ENCODE results near the gene PAPPA2.

Gene PAPPA2

DNA sequence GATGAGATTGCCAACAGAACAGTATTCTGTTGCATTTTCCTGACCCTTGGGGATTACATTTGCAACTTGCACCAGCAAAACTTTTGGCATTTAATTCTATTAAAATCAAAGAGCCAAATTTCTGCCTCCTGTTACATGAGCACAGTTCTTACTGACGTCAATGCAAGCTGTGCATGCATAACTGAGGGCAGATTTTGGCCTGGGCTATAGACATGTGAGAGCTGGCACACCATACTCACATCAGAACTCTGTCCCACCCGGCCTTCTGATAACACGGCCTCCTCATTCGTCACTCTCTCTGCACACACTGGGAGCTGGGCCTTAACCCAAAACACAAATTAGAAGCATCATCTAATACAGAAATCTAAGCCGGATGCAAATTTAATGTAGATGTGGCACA lies 31.5 kb downstream of the PAPPA2 start:
- DNase-seq (ENCODE audit: low spot score) = no peak

DNA sequence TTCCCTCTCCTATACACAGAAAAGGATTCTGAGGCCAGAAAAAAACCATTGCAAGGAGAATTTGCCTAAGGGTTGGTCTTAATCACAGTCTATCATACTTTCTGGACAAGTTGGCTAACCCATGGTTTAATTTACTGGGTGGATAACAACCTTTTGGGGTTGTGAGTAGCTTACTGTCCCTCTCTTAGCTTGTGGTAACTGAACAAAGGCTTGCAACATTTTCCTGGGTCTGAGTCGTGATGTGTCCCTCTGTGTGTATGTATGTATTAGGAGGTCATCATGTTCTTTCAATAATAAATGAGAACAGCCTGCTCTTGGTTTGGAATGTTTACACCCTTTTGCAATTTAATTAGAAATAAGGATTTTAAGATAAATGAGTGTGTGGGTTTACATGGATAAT lies 36.7 kb downstream of the PAPPA2 start:
- no peak for DNase-seq (ENCODE audit: low spot score)

DNA sequence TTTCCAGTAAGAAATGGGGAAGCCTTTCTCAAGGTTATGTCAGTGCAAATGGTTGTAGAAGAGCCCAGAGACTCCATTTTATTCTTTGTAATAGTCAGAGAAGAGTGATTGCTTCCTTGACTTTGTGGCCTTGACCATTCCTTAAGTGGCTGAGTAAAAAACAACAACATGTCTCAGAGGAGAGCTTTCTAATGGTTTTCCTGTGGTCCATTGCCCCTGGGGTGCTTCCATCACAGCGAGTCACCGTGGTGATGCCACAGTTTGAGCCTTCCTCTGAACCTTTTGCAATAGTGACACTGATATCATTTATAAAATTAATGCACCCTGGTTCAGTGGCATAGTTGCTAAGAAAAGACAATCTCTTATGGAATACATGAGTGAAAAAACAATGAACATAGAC lies 38.6 kb downstream of the PAPPA2 start:
- no peak for DNase-seq (ENCODE audit: low spot score)

DNA sequence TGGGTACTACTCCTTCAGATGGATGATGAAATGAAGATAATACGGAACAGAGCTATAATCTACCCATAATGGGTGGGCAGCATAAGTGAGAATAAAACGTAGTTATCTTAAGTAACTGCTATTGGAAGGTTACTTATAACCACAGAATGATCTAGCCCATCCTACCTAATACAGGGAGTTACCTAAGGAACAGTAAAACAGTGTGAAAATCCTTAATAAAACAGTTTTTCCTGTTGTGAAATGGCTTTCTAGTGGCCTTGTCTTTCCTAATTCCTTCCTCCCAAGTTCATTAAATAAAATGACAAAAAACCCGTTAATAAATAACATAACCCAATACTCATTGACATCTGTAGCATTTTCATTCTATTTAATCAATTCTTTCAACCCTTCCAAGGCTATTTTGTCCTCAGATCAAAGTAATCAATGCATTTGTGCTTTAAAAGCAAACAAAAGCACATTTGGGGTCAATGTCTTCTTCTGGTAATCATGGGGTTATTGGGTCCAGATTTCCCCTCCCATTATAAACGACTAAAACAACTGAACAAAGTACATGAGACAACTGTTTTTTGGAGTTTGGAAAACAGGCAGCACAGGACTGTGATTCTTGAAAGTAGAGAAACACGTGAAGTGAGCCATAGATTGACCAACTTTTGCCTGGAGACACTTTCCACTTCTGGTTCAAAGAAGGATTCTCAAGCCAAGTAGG lies 42.0 kb downstream of the PAPPA2 start:
- no peak for DNase-seq (ENCODE audit: low spot score)

DNA sequence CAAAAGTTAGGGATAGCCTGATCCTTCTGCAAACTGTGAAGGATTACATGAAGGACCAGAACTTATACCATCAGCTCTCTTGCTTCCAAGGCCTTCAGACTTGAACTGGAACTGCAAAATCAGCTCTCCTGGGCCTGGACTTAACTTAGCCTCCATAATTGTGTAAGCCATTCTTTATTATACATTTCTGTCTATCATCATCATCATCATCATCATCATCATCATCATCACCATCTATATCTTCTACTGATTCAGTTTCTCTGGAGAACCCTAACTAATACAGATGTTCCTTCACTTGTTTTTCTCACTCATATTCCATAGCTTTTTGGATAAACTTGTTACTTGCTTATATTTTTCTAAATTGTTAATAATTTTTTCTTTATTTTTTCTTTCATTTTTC lies 50.0 kb downstream of the PAPPA2 start:
- no peak for DNase-seq (ENCODE audit: low spot score)

DNA sequence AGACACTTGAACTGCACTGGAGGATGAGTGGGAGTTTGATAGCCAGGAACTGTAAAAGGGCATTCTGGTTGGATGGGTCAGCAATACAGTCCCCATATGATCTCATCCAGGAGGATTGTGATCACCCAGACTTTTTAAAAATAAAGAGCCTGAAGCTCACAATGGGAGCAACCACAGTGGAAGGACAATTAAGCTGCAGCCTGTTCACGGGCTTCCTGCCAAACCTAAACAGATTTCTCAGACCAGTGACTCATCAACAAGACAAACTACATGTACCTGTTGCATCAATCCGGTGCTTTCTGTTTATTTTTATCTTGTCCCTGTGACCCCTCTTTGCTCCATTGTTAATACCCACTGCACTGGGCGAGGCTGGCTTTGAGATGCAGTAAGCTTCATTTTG lies 52.3 kb downstream of the PAPPA2 start:
- no peak for DNase-seq (ENCODE audit: low spot score)

DNA sequence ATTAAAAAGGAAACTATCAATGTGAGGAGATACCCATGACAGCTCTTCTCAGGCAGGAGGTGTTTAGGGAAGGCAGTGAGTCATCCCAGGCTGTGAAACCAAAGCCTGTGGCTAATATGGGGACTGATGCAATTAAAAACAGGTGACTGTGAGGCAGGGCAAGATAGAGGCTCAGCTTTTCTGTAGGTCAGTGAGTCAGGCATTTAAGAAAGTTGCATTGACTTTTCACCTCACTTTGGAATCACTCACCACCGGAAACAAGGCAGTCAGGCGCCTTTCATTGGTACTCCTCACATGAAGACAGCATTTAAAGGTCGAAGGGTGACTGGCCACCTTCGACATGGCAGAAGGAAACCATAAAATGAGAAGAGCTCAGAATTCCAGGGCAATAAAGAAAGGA lies 54.5 kb downstream of the PAPPA2 start:
- DNase-seq (ENCODE audit: low spot score) = no peak

DNA sequence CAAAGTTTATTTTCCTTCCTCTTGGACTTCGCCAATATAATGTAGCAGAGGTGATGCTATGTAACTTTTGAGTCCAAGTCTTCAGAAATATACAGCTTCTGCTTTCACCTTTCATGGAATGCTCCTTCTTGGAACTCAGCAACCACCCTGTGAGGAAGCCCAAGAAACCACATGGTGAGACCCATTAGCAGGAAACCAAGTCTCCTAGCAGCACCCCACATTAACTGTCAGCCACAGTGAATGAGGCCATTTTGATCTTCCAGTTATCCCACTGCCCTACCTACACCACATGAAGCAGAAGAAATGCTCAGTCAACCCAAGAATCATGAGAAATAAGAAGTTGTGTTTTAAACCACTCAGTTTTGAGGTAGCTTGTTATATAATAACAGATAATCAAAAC lies 58.2 kb downstream of the PAPPA2 start:
- no peak for DNase-seq (ENCODE audit: low spot score)

DNA sequence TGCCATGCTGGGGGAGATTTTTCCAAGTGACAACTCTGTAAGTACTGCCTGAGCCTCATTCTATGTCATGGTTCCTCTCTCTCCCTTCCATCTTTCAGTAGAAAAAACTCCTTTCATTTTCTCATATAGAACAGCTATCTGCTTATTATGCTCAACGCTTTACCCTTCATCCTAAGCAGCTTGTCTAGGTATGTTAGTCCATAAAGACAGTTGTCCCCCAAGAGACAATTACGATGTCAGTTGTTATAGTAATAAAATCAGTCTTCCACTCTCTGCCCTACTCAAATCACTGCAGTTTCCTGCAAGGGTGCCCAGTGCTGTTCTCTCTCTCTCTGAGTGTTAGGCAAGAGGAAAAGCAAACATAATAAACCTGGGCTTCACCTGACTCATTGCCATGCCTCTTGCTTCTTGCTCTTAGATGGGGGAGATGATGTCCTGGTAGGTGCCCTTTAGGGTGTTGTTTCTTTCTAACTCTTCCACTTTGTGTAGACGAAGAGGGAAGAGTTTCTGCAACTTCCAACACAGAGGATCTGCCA lies 59.4 kb downstream of the PAPPA2 start:
- no peak for DNase-seq (ENCODE audit: low spot score)

DNA sequence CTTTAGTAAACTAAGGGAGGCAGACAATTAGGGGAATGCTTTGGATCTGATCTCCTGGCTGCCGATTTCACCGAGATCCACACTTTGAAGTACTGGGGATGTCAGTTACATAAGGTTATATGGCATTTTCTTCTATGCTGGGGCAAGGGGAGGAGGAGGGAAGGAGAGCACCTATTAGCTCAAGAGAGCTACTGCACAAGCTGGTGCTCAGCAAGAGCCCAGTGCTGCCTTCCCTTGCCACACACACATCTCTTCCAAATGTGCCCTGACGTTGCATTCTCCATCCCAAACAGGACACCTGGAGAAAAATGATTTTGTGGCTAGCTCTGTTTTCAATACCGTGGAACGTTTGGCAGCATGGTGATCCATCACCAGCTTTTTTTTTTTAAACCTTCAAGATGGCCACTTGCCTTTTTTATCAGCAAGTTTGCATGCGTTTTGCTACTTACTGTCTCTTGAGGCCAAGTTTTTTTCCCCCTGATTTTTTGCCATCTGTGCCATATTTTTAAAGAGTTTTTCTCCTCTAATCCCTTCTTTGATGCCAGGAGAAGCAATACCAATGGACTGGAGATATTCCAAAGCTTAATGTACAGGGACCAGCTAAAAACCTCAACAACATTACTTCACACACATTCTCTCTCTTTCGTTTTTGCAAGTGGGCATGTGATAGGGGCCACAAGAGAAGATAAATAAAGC lies 66.6 kb downstream of the PAPPA2 start:
- no peak for DNase-seq (ENCODE audit: low spot score)

DNA sequence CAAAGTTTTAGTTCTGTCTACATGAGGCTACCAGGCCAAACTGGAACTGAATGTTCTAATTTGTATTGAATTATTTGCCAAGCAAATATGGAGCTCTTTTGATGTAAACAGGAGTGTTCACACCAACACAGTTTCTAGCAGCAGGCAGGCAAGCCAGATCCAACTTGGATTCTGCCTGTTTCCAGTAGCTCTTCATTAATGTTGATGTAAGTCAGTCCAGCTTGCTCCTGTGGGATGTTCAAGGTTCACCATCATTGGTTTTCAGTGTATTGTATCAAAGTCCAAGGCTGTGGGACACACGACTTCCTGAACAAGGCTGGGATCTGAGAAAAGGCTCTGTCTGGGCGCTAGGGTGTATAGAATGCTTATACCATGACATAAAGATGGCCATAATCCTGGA lies 68.1 kb downstream of the PAPPA2 start:
- no peak for DNase-seq (ENCODE audit: low spot score)

DNA sequence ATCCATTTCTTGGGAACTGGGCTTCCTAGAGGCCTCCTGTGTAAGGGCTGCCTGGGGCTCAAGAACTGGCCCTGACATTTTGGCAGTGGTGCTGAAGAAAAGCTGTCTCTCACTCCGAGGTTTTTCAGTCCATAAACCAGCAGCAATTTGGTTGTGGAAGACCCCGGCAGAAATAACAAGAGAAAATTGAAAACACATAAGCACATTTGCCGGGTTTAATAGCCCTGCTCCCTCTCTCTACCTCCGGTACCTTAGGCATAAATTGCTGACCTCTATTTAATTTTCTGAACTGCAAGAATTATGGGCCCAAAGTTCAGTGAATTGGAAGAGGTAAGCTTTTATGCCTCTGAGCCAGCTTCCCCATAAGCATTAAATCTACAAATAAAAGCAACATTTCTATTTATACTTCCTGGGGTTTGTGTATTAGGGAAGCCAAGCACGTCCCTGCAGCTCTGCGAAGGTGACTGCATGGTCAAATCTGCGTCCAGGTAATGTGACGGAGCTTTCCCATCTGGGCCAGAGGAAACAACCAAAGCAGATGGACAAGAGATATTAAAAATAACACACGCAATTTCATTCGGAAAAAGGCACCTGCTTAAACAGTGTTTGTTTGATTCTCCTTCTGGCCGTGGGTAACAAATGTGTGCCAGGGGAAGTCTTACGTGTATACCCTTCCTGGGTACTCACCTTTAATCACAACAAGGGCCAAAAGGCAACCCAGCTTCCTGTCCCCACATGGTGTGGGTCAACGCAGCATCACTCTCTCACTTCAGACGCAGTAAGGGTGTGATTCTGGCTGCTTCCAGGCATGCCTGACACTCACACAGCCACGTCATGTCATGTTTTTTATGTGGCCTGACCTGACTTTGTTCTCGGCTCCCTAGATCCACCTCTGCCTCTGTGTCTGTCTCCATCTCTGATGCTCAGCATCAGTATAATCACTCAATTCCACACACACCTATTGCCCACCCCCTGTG lies 69.2 kb downstream of the PAPPA2 start:
- DNase-seq (ENCODE audit: low spot score) = no peak

DNA sequence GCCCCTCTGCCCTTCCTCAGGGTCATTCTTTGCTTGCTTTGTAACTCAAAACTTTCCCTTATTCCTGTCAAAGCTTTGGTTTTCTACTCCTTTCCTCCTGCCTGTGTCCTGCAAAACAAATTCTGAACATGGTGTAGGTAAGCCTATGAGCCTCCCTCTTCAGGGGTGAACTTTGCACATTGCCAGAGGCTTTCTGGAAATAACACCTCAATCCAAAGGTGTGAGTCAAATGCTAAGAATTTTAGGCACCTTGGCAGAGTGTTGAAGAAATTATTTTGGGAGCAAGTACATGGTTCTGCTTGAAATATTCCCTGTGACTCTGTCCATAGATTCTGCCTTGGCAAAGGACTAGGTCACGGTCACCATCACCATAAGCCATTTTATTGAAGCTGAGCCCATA lies 70.0 kb downstream of the PAPPA2 start:
- DNase-seq (ENCODE audit: low spot score) = no peak

DNA sequence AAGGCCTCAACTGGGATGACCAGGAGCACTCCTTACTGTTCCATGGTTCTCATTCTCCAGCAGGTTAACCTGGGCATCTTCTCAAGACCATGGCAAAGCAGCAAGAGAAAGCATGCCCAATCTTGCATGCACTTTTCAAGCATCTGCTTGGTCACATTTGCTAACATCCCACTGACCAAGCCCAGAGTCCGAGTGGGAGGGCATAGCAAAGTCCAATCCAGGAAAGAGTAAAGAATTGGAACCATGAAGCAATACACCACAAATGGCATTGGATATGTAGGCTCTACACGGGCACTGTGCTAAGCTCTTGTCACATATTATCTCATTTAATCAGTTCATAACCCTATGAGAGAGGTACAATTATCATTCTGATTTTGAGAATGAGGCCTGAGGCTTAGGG lies 73.6 kb downstream of the PAPPA2 start:
- no peak for DNase-seq (ENCODE audit: low spot score)

DNA sequence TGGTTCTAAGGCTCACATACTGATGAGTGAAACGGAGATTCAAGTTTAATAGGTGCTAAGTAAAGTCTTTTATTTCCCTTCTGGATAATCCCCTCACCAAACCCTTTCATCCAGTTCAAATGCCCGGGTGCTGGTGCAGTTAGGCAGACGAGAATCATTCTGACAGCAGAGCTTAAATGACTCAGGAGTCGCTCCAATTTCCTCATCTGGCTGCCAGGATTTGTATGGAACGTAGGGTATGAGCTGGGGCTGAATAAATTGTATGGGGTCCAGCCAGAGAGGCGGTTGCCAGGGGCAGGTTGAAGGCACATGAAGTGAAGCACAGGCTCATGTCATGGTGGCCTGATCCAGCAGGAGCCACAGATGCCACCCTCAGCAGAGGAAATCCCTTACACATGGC lies 76.0 kb downstream of the PAPPA2 start:
- DNase-seq (ENCODE audit: low spot score) = no peak

DNA sequence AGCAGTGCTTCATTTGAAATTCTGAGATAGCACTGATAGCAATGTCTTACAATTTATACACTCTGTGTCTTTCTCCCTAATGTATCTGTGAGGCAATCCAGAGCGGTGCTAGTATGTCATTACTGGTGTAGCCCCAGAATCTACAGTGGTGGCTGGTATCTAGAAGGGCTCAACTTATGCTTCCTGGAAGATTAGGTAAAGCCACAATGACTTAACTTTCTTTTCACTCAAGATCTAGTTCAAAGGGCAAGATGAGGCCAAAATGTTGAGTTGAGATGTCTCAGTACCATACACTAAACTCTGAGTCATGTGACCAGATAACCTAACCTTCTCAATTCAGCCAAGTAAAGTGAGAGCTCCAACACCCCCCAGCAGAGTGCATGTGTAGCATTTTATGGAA lies 77.5 kb downstream of the PAPPA2 start:
- DNase-seq (ENCODE audit: low spot score) = no peak

DNA sequence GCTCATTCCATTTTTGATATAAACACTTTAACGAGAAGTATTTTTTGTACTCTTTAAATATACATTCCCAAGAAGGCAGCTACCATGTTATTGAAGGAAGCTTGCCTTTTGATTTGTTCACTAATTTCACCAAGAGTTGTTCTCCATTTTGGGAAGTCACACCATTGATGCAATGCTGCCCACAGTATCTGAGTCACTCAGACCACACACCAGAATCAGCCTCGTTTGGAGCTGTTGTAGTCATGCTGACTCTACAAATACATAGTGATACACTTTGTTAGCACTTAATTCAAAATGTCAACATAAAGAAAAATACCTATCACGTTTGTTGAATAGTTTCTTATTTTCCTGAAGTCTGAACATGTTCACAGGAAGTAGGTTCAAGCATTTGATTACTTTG lies 78.7 kb downstream of the PAPPA2 start:
- DNase-seq (ENCODE audit: low spot score) = no peak

DNA sequence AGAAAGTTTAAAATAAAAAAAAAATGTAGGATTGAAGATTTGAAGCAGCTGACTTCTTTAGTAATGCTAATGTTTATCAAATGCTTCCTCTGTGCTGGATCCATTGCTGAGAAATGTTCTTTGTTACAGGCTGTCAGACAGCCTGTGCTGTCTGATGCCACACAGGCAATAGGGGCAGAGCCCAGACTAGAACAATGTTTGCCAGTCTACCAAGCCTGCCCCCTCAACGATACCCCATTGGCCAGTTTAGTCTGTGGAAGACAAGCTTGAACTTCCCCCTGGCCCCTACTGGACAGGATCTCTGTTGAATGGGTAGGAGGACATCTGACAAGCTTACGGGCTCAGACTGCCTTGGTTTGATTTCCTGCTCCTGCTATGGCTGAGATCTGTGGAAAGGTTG lies 79.4 kb downstream of the PAPPA2 start:
- no peak for DNase-seq (ENCODE audit: low spot score)

DNA sequence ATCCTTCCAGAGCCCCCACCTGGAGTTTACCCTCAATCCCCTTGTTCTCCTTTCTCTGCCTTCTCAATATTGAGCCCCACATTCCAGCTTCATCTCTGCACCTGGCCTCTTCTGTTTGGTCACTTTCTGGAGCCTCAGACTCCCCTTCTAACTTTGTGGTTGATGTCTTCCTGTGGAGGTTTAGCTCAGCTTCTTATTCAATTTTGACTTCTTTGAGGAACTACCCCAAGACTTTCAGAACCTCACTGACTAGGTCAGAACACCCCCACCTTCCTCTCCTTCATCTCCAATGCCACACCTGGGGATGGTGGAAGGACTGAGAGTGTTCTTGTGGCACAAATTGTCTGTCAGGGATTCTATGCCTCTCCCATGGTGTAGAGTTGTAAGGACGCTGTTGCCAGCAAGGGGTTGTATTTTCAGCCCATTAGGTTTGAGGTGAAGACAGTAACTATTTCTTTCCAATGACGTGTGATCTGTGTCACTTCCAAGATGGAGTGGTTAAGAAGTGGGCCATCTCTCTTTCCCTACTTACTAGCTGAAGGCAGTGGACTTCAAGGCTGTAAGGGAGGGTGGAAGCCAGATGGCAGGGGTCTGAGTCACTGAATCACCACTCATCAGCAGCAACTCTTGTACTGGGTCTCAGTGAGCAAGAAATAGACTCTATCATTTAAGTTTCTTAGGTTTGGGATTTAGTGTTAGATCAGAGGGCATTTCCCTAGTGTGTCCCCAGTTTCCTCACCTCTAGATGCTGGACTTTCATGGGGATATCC lies 80.6 kb downstream of the PAPPA2 start:
- no peak for DNase-seq (ENCODE audit: low spot score)

DNA sequence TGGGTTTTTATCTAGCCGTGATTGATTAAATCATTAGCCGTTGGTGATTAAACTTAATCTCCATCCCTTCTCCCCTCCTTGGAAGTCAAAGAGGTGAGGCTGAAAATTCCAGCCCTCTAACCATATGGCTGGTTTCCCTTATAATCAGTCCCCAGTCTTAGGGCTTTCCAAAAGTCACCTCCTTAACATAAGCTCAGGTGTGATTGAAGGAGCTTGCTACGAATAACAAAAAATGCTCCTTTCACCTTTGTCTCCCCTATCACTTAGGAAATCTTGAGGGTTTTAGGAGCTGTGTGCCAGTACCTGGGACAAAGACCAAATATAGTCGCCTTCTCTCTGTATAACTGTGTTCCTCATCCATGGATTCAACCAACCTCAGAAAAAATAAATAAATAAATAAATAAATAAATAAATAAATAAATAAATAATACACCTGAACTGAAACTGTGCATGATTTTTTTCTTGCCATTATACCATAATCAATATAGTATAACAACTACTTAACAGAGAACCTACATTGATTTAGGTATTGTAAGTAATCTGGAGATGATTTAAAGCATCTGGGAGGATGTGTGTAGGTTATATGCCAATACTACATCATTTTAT lies 82.2 kb downstream of the PAPPA2 start:
- no peak for DNase-seq (ENCODE audit: low spot score)

DNA sequence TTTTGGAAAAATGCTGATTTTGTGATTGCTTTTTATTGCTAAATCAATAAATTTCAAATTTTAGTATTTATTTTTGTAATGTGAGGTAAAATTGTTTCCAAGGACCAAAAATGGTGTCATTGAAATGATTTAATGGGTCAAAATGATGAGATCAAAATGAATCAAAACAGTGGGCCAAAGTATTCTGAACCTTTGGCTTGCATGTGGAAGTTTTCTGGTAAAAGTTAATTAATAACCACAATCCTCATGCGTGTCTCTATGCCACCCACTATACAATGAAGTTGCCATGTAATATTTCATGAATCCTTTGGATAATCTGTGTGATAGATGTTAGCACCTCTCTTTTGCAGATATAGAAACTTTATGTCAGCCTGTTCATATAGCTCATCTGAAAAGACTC lies 83.8 kb downstream of the PAPPA2 start:
- DNase-seq (ENCODE audit: low spot score) = no peak

Data from left forelimb (tissue), 1 donor.